H7 (cell line): ENCODE data around the gene STARD3. TPM values are rescaled to one million over a fixed set of nuclear protein-coding genes. Genes with fewer than 3 reads are reported as not detected.

Experiments
- DNase-seq: peaks from one replicate; pipeline ENCODE4 v3.0.0; 2012
- H3K27me3 ChIP-seq: 2 replicates; pipeline ENCODE4 v1.6.0; 2011; ENCODE audit warnings: mild to moderate bottlenecking, low read length; ENCODE audit not compliant: control insufficient read depth, insufficient read depth
- H3K36me3 ChIP-seq: replicated peaks from 2 replicates; pipeline ENCODE4 v1.5.1; 2011; ENCODE audit warnings: low read length; ENCODE audit not compliant: control insufficient read depth, insufficient read depth
- H3K4me3 ChIP-seq: 2 replicates; pipeline ENCODE4 v1.5.1; 2011; ENCODE audit warnings: low read depth, mild to moderate bottlenecking, control low read depth, low read length, moderate library complexity; ENCODE audit not compliant: insufficient read depth
- total RNA-seq: library from RNA; depleted of rRNA; stranded (reverse); fragments of >200 nt; shearing (Covaris generic); gene quantifications from 2 replicates; pipeline ENCODE4 v1.2.3, GENCODE V29; 2014

Gene STARD3
- total RNA-seq, 1 experiment from 2014 or later: 55.6 TPM

GRCh38 chr17:39650121-39650579, 13.2 kb downstream of the STARD3 start:
- Histone ChIP-seq H3K36me3 (peaks cover 1% of the 10 kb centered on the region), H3K4me3 (no peak overlapping the region), H3K27me3 (no peaks in the 10 kb centered on the region)
- no peak for DNase-seq

GRCh38 chr17:39651923-39652586, 15.1 kb downstream of the STARD3 start:
- no peak overlapping the region for H3K4me3 ChIP-seq
- no peak for DNase-seq
- H3K27me3 ChIP-seq: no peaks in the 10 kb centered on the region
- H3K36me3 ChIP-seq: peaks cover 1% of the 10 kb centered on the region

- no peaks in the 10 kb centered on the region for H3K27me3 ChIP-seq
- peak; percentile 91 for DNase-seq
- H3K4me3 ChIP-seq: no peak overlapping the region
- peaks cover 1% of the 10 kb centered on the region for H3K36me3 ChIP-seq
Observed at GRCh38 chr17:39652587-39653315, 15.8 kb downstream of the STARD3 start.

- Histone ChIP-seq H3K27me3 (no peaks in the 10 kb centered on the region), H3K4me3 (no peak overlapping the region), H3K36me3 (peaks cover 1% of the 10 kb centered on the region)
- DNase-seq: peak; percentile 78
Observed at GRCh38 chr17:39653316-39653661, 16.3 kb downstream of the STARD3 start.

- H3K4me3 ChIP-seq: no peak overlapping the region
- H3K27me3 ChIP-seq: no peaks in the 10 kb centered on the region
- DNase-seq: peak; percentile 97
- peaks cover 1% of the 10 kb centered on the region for H3K36me3 ChIP-seq
Observed at GRCh38 chr17:39653662-39654331, 16.9 kb downstream of the STARD3 start.

- DNase-seq: no peak
- H3K27me3 ChIP-seq: no peaks in the 10 kb centered on the region
- peaks cover 4% of the 10 kb centered on the region for H3K36me3 ChIP-seq
- H3K4me3 ChIP-seq: no peak overlapping the region
Observed at GRCh38 chr17:39655105-39655504, 18.2 kb downstream of the STARD3 start.

- no peak overlapping the region for H3K4me3 ChIP-seq
- peaks cover 6% of the 10 kb centered on the region for H3K36me3 ChIP-seq
- no peaks in the 10 kb centered on the region for H3K27me3 ChIP-seq
- no peak for DNase-seq
Observed at GRCh38 chr17:39658346-39658745, 21.4 kb downstream of the STARD3 start.

- no peaks in the 10 kb centered on the region for H3K27me3 ChIP-seq
- H3K36me3 ChIP-seq: peaks cover 6% of the 10 kb centered on the region
- no peak overlapping the region for H3K4me3 ChIP-seq
- DNase-seq: no peak
Observed at GRCh38 chr17:39658760-39659159, 21.8 kb downstream of the STARD3 start.

GRCh38 chr17:39659279-39660010, 22.5 kb downstream of the STARD3 start:
- no peak for DNase-seq
- peaks cover 4% of the 10 kb centered on the region for H3K36me3 ChIP-seq
- H3K4me3 ChIP-seq: no peak overlapping the region
- H3K27me3 ChIP-seq: no peaks in the 10 kb centered on the region; the same call in 1 of the 2 replicates

GRCh38 chr17:39660011-39660360, 23.0 kb downstream of the STARD3 start:
- H3K27me3 ChIP-seq: no peaks in the 10 kb centered on the region; the same call in 1 of the 2 replicates
- peaks cover 4% of the 10 kb centered on the region for H3K36me3 ChIP-seq
- no peak overlapping the region for H3K4me3 ChIP-seq
- no peak for DNase-seq

- Histone ChIP-seq H3K4me3 (no peak overlapping the region), H3K36me3 (peaks cover 4% of the 10 kb centered on the region), H3K27me3 (peaks cover 2% of the 10 kb centered on the region; the same call in 1 of the 2 replicates)
- DNase-seq: no peak
Observed at GRCh38 chr17:39660397-39661385, 23.7 kb downstream of the STARD3 start.

- no peak for DNase-seq
- peaks cover 4% of the 10 kb centered on the region for H3K36me3 ChIP-seq
- peaks cover 14% of the 10 kb centered on the region for H3K27me3 ChIP-seq
- no peak overlapping the region for H3K4me3 ChIP-seq
Observed at GRCh38 chr17:39661744-39662541, 25.0 kb downstream of the STARD3 start.
